ENCODE data around the gene NOXO1.

GRCh38 chr16:1936945-1937479, 44.3 kb downstream of the NOXO1 start:
- TF ChIP-seq, protein P1, sequence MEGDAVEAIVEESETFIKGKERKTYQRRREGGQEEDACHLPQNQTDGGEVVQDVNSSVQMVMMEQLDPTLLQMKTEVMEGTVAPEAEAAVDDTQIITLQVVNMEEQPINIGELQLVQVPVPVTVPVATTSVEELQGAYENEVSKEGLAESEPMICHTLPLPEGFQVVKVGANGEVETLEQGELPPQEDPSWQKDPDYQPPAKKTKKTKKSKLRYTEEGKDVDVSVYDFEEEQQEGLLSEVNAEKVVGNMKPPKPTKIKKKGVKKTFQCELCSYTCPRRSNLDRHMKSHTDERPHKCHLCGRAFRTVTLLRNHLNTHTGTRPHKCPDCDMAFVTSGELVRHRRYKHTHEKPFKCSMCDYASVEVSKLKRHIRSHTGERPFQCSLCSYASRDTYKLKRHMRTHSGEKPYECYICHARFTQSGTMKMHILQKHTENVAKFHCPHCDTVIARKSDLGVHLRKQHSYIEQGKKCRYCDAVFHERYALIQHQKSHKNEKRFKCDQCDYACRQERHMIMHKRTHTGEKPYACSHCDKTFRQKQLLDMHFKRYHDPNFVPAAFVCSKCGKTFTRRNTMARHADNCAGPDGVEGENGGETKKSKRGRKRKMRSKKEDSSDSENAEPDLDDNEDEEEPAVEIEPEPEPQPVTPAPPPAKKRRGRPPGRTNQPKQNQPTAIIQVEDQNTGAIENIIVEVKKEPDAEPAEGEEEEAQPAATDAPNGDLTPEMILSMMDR (IDR thresholded peaks at IDR 0.05), result no peak
- TF ChIP-seq, protein P2, sequence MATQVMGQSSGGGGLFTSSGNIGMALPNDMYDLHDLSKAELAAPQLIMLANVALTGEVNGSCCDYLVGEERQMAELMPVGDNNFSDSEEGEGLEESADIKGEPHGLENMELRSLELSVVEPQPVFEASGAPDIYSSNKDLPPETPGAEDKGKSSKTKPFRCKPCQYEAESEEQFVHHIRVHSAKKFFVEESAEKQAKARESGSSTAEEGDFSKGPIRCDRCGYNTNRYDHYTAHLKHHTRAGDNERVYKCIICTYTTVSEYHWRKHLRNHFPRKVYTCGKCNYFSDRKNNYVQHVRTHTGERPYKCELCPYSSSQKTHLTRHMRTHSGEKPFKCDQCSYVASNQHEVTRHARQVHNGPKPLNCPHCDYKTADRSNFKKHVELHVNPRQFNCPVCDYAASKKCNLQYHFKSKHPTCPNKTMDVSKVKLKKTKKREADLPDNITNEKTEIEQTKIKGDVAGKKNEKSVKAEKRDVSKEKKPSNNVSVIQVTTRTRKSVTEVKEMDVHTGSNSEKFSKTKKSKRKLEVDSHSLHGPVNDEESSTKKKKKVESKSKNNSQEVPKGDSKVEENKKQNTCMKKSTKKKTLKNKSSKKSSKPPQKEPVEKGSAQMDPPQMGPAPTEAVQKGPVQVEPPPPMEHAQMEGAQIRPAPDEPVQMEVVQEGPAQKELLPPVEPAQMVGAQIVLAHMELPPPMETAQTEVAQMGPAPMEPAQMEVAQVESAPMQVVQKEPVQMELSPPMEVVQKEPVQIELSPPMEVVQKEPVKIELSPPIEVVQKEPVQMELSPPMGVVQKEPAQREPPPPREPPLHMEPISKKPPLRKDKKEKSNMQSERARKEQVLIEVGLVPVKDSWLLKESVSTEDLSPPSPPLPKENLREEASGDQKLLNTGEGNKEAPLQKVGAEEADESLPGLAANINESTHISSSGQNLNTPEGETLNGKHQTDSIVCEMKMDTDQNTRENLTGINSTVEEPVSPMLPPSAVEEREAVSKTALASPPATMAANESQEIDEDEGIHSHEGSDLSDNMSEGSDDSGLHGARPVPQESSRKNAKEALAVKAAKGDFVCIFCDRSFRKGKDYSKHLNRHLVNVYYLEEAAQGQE (IDR thresholded peaks at IDR 0.05; ENCODE audit: low read depth, low read length), result no peak
- no peak for TF ChIP-seq EZH2phosphoT487 (IDR thresholded peaks at IDR 0.05; ENCODE audit: borderline replicate concordance, low read depth)
- TF ChIP-seq MXI1 (IDR thresholded peaks at IDR 0.05; ENCODE audit: low read depth, low read length), result no peak
- no peak for TF ChIP-seq FOSL2 (IDR thresholded peaks at IDR 0.05; ENCODE audit: borderline replicate concordance, low read depth)
- TF ChIP-seq, protein P3, sequence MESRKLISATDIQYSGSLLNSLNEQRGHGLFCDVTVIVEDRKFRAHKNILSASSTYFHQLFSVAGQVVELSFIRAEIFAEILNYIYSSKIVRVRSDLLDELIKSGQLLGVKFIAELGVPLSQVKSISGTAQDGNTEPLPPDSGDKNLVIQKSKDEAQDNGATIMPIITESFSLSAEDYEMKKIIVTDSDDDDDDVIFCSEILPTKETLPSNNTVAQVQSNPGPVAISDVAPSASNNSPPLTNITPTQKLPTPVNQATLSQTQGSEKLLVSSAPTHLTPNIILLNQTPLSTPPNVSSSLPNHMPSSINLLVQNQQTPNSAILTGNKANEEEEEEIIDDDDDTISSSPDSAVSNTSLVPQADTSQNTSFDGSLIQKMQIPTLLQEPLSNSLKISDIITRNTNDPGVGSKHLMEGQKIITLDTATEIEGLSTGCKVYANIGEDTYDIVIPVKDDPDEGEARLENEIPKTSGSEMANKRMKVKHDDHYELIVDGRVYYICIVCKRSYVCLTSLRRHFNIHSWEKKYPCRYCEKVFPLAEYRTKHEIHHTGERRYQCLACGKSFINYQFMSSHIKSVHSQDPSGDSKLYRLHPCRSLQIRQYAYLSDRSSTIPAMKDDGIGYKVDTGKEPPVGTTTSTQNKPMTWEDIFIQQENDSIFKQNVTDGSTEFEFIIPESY (IDR thresholded peaks at IDR 0.05; ENCODE audit: borderline replicate concordance, low read depth), result no peak
- no peak for TF ChIP-seq IRF3 (IDR thresholded peaks at IDR 0.05; ENCODE audit: low read depth, low read length)
- TF ChIP-seq, protein P4, sequence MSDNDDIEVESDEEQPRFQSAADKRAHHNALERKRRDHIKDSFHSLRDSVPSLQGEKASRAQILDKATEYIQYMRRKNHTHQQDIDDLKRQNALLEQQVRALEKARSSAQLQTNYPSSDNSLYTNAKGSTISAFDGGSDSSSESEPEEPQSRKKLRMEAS (IDR thresholded peaks at IDR 0.05; ENCODE audit: low read depth), result no peak
- no peak for TF ChIP-seq POLR2AphosphoS5 (IDR thresholded peaks at IDR 0.05; ENCODE audit: low read depth, low read length)
- no peak for TF ChIP-seq TCF12 (IDR thresholded peaks at IDR 0.05)
- no peak for TF ChIP-seq TAF1 (IDR thresholded peaks at IDR 0.05; ENCODE audit: borderline replicate concordance, low read depth, low read length)
- TF ChIP-seq, protein P5, sequence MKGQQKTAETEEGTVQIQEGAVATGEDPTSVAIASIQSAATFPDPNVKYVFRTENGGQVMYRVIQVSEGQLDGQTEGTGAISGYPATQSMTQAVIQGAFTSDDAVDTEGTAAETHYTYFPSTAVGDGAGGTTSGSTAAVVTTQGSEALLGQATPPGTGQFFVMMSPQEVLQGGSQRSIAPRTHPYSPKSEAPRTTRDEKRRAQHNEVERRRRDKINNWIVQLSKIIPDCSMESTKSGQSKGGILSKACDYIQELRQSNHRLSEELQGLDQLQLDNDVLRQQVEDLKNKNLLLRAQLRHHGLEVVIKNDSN (IDR thresholded peaks at IDR 0.05; ENCODE audit: borderline replicate concordance, low read depth), result no peak
- TF ChIP-seq FOXM1 (IDR thresholded peaks at IDR 0.05; ENCODE audit: low read depth), result no peak
- TF ChIP-seq FOXJ3 (CRISPR knock-in tag; IDR thresholded peaks at IDR 0.05), result no peak
